HEK293 (cell line): ENCODE data around the gene SMIM14.
A peak's percentile ranks its signal among the peaks of the same experiment; 100 is the strongest.

ENCODE experiments used
- GLIS2 ChIP-seq: fragments of 450-650 bp; formaldehyde crosslinking; IDR thresholded peaks from 2 replicates; pipeline ENCODE4 v1.5.1; 2016; ENCODE audit warnings: missing biosample characterization, missing genetic modification characterization
- KLF7 ChIP-seq: fragments of 450-650 bp; formaldehyde crosslinking; IDR thresholded peaks from 2 replicates; pipeline ENCODE4 v1.5.1; 2016; ENCODE audit warnings: missing biosample characterization, missing genetic modification characterization, borderline replicate concordance
- MZF1 ChIP-seq: fragments of 450-650 bp; formaldehyde crosslinking; IDR thresholded peaks from 2 replicates; pipeline ENCODE4 v1.5.1; 2017; ENCODE audit warnings: missing biosample characterization, missing genetic modification characterization, borderline replicate concordance
- PRDM2 ChIP-seq: fragments of 450-650 bp; formaldehyde crosslinking; IDR thresholded peaks from 2 replicates; pipeline ENCODE4 v1.5.1; 2016; ENCODE audit warnings: missing biosample characterization, missing genetic modification characterization, borderline replicate concordance
- PRDM4 ChIP-seq: fragments of 450-650 bp; formaldehyde crosslinking; IDR thresholded peaks from 2 replicates; pipeline ENCODE4 v1.5.1; 2017; ENCODE audit warnings: missing biosample characterization, missing genetic modification characterization
- TRIM28 ChIP-seq: IDR thresholded peaks from 2 replicates; pipeline ENCODE4 v1.6.1; 2011; ENCODE audit warnings: low read length, control low read depth, borderline replicate concordance
- ZBTB1 ChIP-seq: fragments of 450-650 bp; formaldehyde crosslinking; IDR thresholded peaks from 2 replicates; pipeline ENCODE4 v1.5.1; 2016; ENCODE audit warnings: missing biosample characterization, missing genetic modification characterization
- ZBTB44 ChIP-seq: fragments of 450-650 bp; IDR thresholded peaks from 2 replicates; pipeline ENCODE4 v1.5.1; 2018; ENCODE audit warnings: missing biosample characterization, mild to moderate bottlenecking, missing genetic modification characterization
- ZNF146 ChIP-seq: fragments of 450-650 bp; formaldehyde crosslinking; IDR thresholded peaks from 2 replicates; pipeline ENCODE4 v1.5.1; 2016; ENCODE audit warnings: missing biosample characterization, missing genetic modification characterization
- ZNF184 ChIP-seq: fragments of 450-650 bp; IDR thresholded peaks from 2 replicates; pipeline ENCODE4 v1.5.1; 2018; ENCODE audit warnings: missing biosample characterization, mild to moderate bottlenecking, missing genetic modification characterization
- ZNF2 ChIP-seq: fragments of 450-650 bp; formaldehyde crosslinking; IDR thresholded peaks from 2 replicates; pipeline ENCODE4 v1.5.1; 2016; ENCODE audit warnings: missing biosample characterization, missing genetic modification characterization
- ZNF354C ChIP-seq: fragments of 450-650 bp; formaldehyde crosslinking; IDR thresholded peaks from 2 replicates; pipeline ENCODE4 v1.5.1; 2016; ENCODE audit warnings: missing biosample characterization, missing genetic modification characterization, low read depth, borderline replicate concordance
- ZNF366 ChIP-seq: fragments of 450-650 bp; formaldehyde crosslinking; conservative IDR thresholded peaks from 2 replicates; pipeline ENCODE4 v1.5.1; 2016; ENCODE audit warnings: missing biosample characterization, missing genetic modification characterization
- ZNF37A ChIP-seq: fragments of 450-650 bp; IDR thresholded peaks from 2 replicates; pipeline ENCODE4 v1.5.1; 2018; ENCODE audit warnings: missing biosample characterization, missing genetic modification characterization
- ZNF391 ChIP-seq: fragments of 450-650 bp; formaldehyde crosslinking; IDR thresholded peaks from 2 replicates; pipeline ENCODE4 v1.5.1; 2016; ENCODE audit warnings: low read depth, missing biosample characterization, missing genetic modification characterization, borderline replicate concordance
- ZNF514 ChIP-seq: fragments of 450-650 bp; formaldehyde crosslinking; IDR thresholded peaks from 2 replicates; pipeline ENCODE4 v1.5.1; 2016; ENCODE audit warnings: missing biosample characterization, missing genetic modification characterization
- ZNF571 ChIP-seq: fragments of 450-650 bp; formaldehyde crosslinking; IDR thresholded peaks from 2 replicates; pipeline ENCODE4 v1.5.0; 2017; ENCODE audit warnings: missing biosample characterization, missing genetic modification characterization
- ZNF626 ChIP-seq: fragments of 450-650 bp; sonication (Bioruptor Pico); formaldehyde crosslinking; IDR thresholded peaks from 2 replicates; pipeline ENCODE4 v1.5.1; 2018; ENCODE audit warnings: missing biosample characterization, missing genetic modification characterization, inconsistent platforms
- ZNF629 ChIP-seq: fragments of 450-650 bp; formaldehyde crosslinking; IDR thresholded peaks from 2 replicates; pipeline ENCODE4 v1.5.1; 2017; ENCODE audit warnings: missing biosample characterization, missing genetic modification characterization
- ZNF692 ChIP-seq: fragments of 450-650 bp; formaldehyde crosslinking; IDR thresholded peaks from 2 replicates; pipeline ENCODE4 v1.5.1; 2016; ENCODE audit warnings: missing biosample characterization, missing genetic modification characterization
- ZNF701 ChIP-seq: fragments of 450-650 bp; formaldehyde crosslinking; IDR thresholded peaks from 2 replicates; pipeline ENCODE4 v1.5.1; 2016; ENCODE audit warnings: missing biosample characterization, missing genetic modification characterization
- ZNF76 ChIP-seq: fragments of 450-650 bp; formaldehyde crosslinking; IDR thresholded peaks from 2 replicates; pipeline ENCODE4; 2016; ENCODE audit warnings: low read depth, missing biosample characterization, missing genetic modification characterization, borderline replicate concordance
- ZNF830 ChIP-seq: fragments of 450-650 bp; IDR thresholded peaks from 2 replicates; pipeline ENCODE4 v1.5.0; 2018; ENCODE audit warnings: missing biosample characterization, missing genetic modification characterization, low read depth, mild to moderate bottlenecking, moderate library complexity
- ZNF837 ChIP-seq: fragments of 450-650 bp; formaldehyde crosslinking; IDR thresholded peaks from 2 replicates; pipeline ENCODE4 v1.5.1; 2016; ENCODE audit warnings: missing biosample characterization, missing genetic modification characterization
- ZSCAN5A ChIP-seq: fragments of 450-650 bp; formaldehyde crosslinking; IDR thresholded peaks from 2 replicates; pipeline ENCODE4 v1.5.1; 2016; ENCODE audit warnings: missing biosample characterization, missing genetic modification characterization

Gene SMIM14

GRCh38 chr4:39527296-39528060, 111.2 kb downstream of the SMIM14 start, which contains the start of gene UGDH (continued):
- no peak for TF ChIP-seq ZNF830 (tag by site-specific recombination)
- no peak for TF ChIP-seq ZBTB44 (tag by site-specific recombination)
- peak; percentile 75 for TF ChIP-seq ZNF76 (tag by site-specific recombination)
- TF ChIP-seq ZNF514 (tag by site-specific recombination), result no peak
- no peak for TF ChIP-seq PRDM4 (tag by site-specific recombination)
- TF ChIP-seq ZNF837 (tag by site-specific recombination), result no peak
- 0 out of 2 replicates have a peak, but pooled peaks have one; percentile 34 for TF ChIP-seq MZF1 (tag by site-specific recombination)
- TF ChIP-seq TRIM28, result no peak
- no peak for TF ChIP-seq ZNF354C
- TF ChIP-seq ZNF391 (tag by site-specific recombination), result 0 out of 2 replicates have a peak, but pooled peaks have one; percentile 14
- TF ChIP-seq PRDM2 (tag by site-specific recombination), result no peak
- peak; percentile 54 for TF ChIP-seq GLIS2 (tag by site-specific recombination)
- peak; percentile 35; the same call in 1 of the 2 replicates for TF ChIP-seq ZBTB1 (tag by site-specific recombination)
- TF ChIP-seq ZNF692 (tag by site-specific recombination), result peak; percentile 51
- no peak for TF ChIP-seq ZNF146 (tag by site-specific recombination)
- TF ChIP-seq KLF7, result no peak; the same call in 1 of the 2 replicates
- peak; percentile 68; the same call in 1 of the 2 replicates for TF ChIP-seq ZNF2 (tag by site-specific recombination)
- no peak for TF ChIP-seq ZNF366
- TF ChIP-seq ZNF37A (tag by site-specific recombination), result no peak
- 0 out of 2 replicates have a peak, but pooled peaks have one; percentile 34 for TF ChIP-seq ZNF629 (tag by site-specific recombination)
- TF ChIP-seq ZNF701 (tag by site-specific recombination), result no peak
- TF ChIP-seq ZNF184 (tag by site-specific recombination), result no peak; the same call in 1 of the 2 replicates
- TF ChIP-seq ZSCAN5A (tag by site-specific recombination), result 0 out of 2 replicates have a peak, but pooled peaks have one; percentile 64
- TF ChIP-seq ZNF571 (tag by site-specific recombination), result no peak
- TF ChIP-seq ZNF626 (tag by site-specific recombination), result no peak
